C4-2B (cell line): ENCODE measurements around the gene SLC7A8.

Experiments used
- CTCF ChIP-seq: fragments of 450-650 bp; conservative IDR thresholded peaks from 2 replicates; pipeline ENCODE4 v1.5.1; 2017; ENCODE audit warnings: mild to moderate bottlenecking
- ZFX ChIP-seq: fragments of 450-650 bp; IDR thresholded peaks from 2 replicates; pipeline ENCODE4 v1.6.1; 2017

GRCh38 chr14:23104070-23104590, 79.3 kb downstream of the SLC7A8 start:
- TF ChIP-seq CTCF, result no peak
- no peak for TF ChIP-seq ZFX
